ENCODE measurements around the gene ALG5. TPM values are rescaled to one million over a fixed set of nuclear protein-coding genes. Genes with fewer than 3 reads are reported as not detected.
A peak's percentile ranks its signal among the peaks of the same experiment; 100 is the strongest.

Gene ALG5
- total RNA-seq, 1 donor from 2014 or later = 35.4 TPM

GRCh38 chr13:36986462-36987240 is 12.5 kb downstream of the ALG5 start:
- peaks cover 51% of the 10 kb centered on the region for H3K36me3 Mint-ChIP-seq (ENCODE audit: unreplicated experiment)

DNA sequence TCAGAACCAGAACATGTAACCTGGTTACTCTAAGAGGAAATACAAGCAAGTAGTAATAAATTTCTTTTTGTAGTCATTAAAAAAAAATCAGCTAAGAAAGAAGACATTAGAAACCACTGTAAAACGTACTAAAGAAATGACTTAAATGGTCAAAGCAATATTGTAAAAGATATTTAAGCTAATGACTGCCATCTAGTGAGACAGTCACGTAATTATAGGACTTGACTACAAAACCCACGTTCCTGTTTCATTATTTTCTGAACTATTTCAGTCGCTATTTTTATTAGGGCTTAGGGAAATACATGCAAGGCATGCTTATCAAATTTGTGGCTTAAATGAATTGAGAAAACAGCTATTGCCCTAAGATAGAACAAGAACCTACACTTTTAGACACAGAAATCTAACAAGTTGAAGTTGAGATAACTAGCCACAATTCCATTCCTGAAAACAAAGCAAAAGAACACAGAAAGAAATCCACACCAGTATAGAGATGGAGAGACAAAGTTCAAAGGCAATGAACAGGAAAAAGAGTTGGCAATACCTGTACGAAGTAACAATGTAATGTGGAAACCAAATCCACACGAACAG is 17.9 kb downstream of the ALG5 start:
- DNase-seq (ENCODE audit: extremely low spot score, unreplicated experiment) = no peak
- TF ChIP-seq, protein P1, sequence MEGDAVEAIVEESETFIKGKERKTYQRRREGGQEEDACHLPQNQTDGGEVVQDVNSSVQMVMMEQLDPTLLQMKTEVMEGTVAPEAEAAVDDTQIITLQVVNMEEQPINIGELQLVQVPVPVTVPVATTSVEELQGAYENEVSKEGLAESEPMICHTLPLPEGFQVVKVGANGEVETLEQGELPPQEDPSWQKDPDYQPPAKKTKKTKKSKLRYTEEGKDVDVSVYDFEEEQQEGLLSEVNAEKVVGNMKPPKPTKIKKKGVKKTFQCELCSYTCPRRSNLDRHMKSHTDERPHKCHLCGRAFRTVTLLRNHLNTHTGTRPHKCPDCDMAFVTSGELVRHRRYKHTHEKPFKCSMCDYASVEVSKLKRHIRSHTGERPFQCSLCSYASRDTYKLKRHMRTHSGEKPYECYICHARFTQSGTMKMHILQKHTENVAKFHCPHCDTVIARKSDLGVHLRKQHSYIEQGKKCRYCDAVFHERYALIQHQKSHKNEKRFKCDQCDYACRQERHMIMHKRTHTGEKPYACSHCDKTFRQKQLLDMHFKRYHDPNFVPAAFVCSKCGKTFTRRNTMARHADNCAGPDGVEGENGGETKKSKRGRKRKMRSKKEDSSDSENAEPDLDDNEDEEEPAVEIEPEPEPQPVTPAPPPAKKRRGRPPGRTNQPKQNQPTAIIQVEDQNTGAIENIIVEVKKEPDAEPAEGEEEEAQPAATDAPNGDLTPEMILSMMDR (IDR thresholded peaks at IDR 0.05) = peak; percentile 63

More at GRCh38 chr13:36986462-36987240, 12.5 kb downstream of the ALG5 start:
- H3K27me3 Mint-ChIP-seq (ENCODE audit: unreplicated experiment) = no peaks in the 10 kb centered on the region
- no peaks in the 10 kb centered on the region for H3K4me1 Mint-ChIP-seq (ENCODE audit: unreplicated experiment)
- no peak for DNase-seq (ENCODE audit: extremely low spot score, unreplicated experiment)
- no peaks in the 10 kb centered on the region for H3K9me3 Mint-ChIP-seq (ENCODE audit: unreplicated experiment)
- H3K27ac Mint-ChIP-seq (ENCODE audit: unreplicated experiment) = no peak overlapping the region
- TF ChIP-seq, protein P1 (IDR thresholded peaks at IDR 0.05) = no peak
- no peak overlapping the region for H3K4me3 Mint-ChIP-seq (ENCODE audit: unreplicated experiment)

GRCh38 chr13:36979361-36980050 is 19.6 kb downstream of the ALG5 start:
- no peak overlapping the region for H3K27ac Mint-ChIP-seq (ENCODE audit: unreplicated experiment)
- H3K27me3 Mint-ChIP-seq (ENCODE audit: unreplicated experiment) = no peaks in the 10 kb centered on the region
- H3K4me3 Mint-ChIP-seq (ENCODE audit: unreplicated experiment) = no peak overlapping the region
- no peak for DNase-seq (ENCODE audit: extremely low spot score, unreplicated experiment)
- TF ChIP-seq, protein P1 (IDR thresholded peaks at IDR 0.05) = no peak
- H3K36me3 Mint-ChIP-seq (ENCODE audit: unreplicated experiment) = peaks cover 31% of the 10 kb centered on the region
- H3K4me1 Mint-ChIP-seq (ENCODE audit: unreplicated experiment) = peaks cover 2% of the 10 kb centered on the region
- H3K9me3 Mint-ChIP-seq (ENCODE audit: unreplicated experiment) = peaks cover 4% of the 10 kb centered on the region

More for the DNA sequence above, 17.9 kb downstream of the ALG5 start:
- Mint-ChIP-seq H3K36me3 (ENCODE audit: unreplicated experiment) (peaks cover 25% of the 10 kb centered on the region), H3K27ac (ENCODE audit: unreplicated experiment) (no peak overlapping the region), H3K4me3 (ENCODE audit: unreplicated experiment) (no peak overlapping the region), H3K9me3 (ENCODE audit: unreplicated experiment) (no peaks in the 10 kb centered on the region), H3K27me3 (ENCODE audit: unreplicated experiment) (no peaks in the 10 kb centered on the region), H3K4me1 (ENCODE audit: unreplicated experiment) (peaks cover 2% of the 10 kb centered on the region)

GRCh38 chr13:36975172-36975571 is 24.0 kb downstream of the ALG5 start:
- Mint-ChIP-seq H3K36me3 (ENCODE audit: unreplicated experiment) (peaks cover 45% of the 10 kb centered on the region), H3K4me3 (ENCODE audit: unreplicated experiment) (no peak overlapping the region), H3K27me3 (ENCODE audit: unreplicated experiment) (no peaks in the 10 kb centered on the region), H3K4me1 (ENCODE audit: unreplicated experiment) (no peaks in the 10 kb centered on the region), H3K9me3 (ENCODE audit: unreplicated experiment) (peaks cover 13% of the 10 kb centered on the region), H3K27ac (ENCODE audit: unreplicated experiment) (no peak overlapping the region)
- DNase-seq (ENCODE audit: extremely low spot score, unreplicated experiment) = no peak
- TF ChIP-seq, protein P1 (IDR thresholded peaks at IDR 0.05) = no peak
